Ovary (tissue), 9 donors: Measurements from ENCODE around the gene NCOA1. TPM values are rescaled to one million over a fixed set of nuclear protein-coding genes. Genes with fewer than 3 reads are reported as not detected.

ENCODE experiments used
- DNase-seq, 5 donors: peaks; one replicate each; pipeline ENCODE4 v3.0.0-alpha.2; 2019 to 2020
- H3K27ac ChIP-seq, 2 donors: fragments of 200-600 bp; one replicate each; pipeline versions ENCODE4 v1.5.1 to v1.8.0; 2019 to 2022
- H3K27me3 ChIP-seq: fragments of 200-600 bp; one replicate; pipeline ENCODE4 v1.8.0; 2022
- H3K36me3 ChIP-seq: fragments of 200-600 bp; sonication (generic); one replicate; pipeline ENCODE4 v1.5.1; 2019
- H3K4me1 ChIP-seq: one replicate; pipeline ENCODE4 v1.8.1; 2013; ENCODE audit warnings: mild to moderate bottlenecking, moderate library complexity; ENCODE audit not compliant: insufficient read depth
- H3K4me3 ChIP-seq: fragments of 200-600 bp; sonication (generic); one replicate; pipeline ENCODE4 v1.5.1; 2017
- H3K9me3 ChIP-seq, 2 donors: fragments of 200-600 bp in 1 of 2; sonication (generic) in 1 of 2; one replicate each; pipeline versions ENCODE4 v1.5.1 to v1.8.1; 2013 to 2019; ENCODE audit warnings: mild to moderate bottlenecking in 1 of 2, moderate library complexity in 1 of 2
- CTCF ChIP-seq, 3 donors: fragments of 450-650 bp in 2 of 3; fragments of 200-600 bp in 1 of 3; IDR thresholded peaks; one replicate each; pipeline versions ENCODE4 v1.5.1 to v1.8.0; 2016 to 2022; ENCODE audit warnings: antibody characterized with exemption in 3 of 3, mild to moderate bottlenecking in 1 of 3
- EP300 ChIP-seq: sonication (generic); formaldehyde crosslinking; IDR thresholded peaks from one replicate; pipeline ENCODE4 v1.6.1; 2017; ENCODE audit warnings: antibody characterized with exemption
- POLR2A ChIP-seq: fragments of 450-650 bp; IDR thresholded peaks from one replicate; pipeline ENCODE4 v1.6.1; 2017; ENCODE audit warnings: antibody characterized with exemption, mild to moderate bottlenecking, moderate library complexity
- WGBS, 3 donors: extraction: QIAGEN DNeasy Blood & Tissue Kit in 1 of 3; methylation state at CpG; one replicate each; pipeline versions ENCODE4 v1.1.5 to v1.1.7; 2013 to 2017; 5-methylcytosine and 5-hydroxymethylcytosine counted together
- intact Hi-C, 4 donors: fragments of 100-400 bp; cut with DNase I; formaldehyde crosslinking; loops; one replicate each; pipeline versions ENCODE4 v1.11.0 to v1.15.1; 2022 to 2023
- polyA plus RNA-seq, 2 donors: library from polyadenylated mRNA; stranded (reverse); fragments of 200-250 nt in 1 of 2; fragments of 350-450 nt in 1 of 2; fragmentation: Illumina TruSeq in 1 of 2; extraction: RNeasy Lipid Tissue Mini Kit (QIAGEN cat#74804) in 1 of 2; gene quantifications; one replicate each; pipeline ENCODE4 v1.2.3, GENCODE V29; 2013 to 2014
- total RNA-seq, 7 donors: library from RNA; depleted of rRNA in 2 of 7; stranded (reverse); fragments of >200 nt in 2 of 7; fragmentation: NEBNext Ultra II Directional in 3 of 7; extraction: Animal tissue kit (Norgen Biotek cat#: 25700) in 3 of 7; gene quantifications; one replicate each; pipeline versions ENCODE4 v1.1.0 to v1.2.4, GENCODE V29; 2016 to 2023
- donor health status: DM: no; HTN: no; CAD: no; lungs with moderate emphysema.
- donor health status: DM: no; HTN: no; CAD: no.
- donor health status: Bipolar disorder and iron deficiency.
- donor health status: DM: yes; HTN: yes; CAD: no.
- donor health status: DM: no; HTN: no; CAD: no.
- donor health status: DM: yes; HTN: yes; CAD: no.

The NCOA1 gene
- total and polyA plus RNA-seq, 9 donors: 20.2 to 69.0 (median 57.3) TPM

GRCh38 chr2:24457696-24458386 is 33.2 kb upstream of the NCOA1 start:
- H3K9me3 ChIP-seq: no peaks in the 10 kb centered on the region
- H3K4me3 ChIP-seq: no peak overlapping the region
- H3K4me1 ChIP-seq: no peaks in the 10 kb centered on the region
- H3K27ac ChIP-seq: no peak overlapping the region
- intact Hi-C loops: no loop called here
- no peaks in the 10 kb centered on the region for H3K27me3 ChIP-seq
- DNase-seq: no peak
- WGBS, 3 donors: 78 to 81% (median 78%) methylated on average over 5 of the region's 5 CpGs
- no peaks in the 10 kb centered on the region for H3K36me3 ChIP-seq
- TF ChIP-seq CTCF (IDR thresholded peaks at IDR 0.05) (no peak), EP300 (no peak), POLR2A (no peak)

- WGBS, 3 donors: 94 to 95% (median 94%) methylated on average over 5 of the region's 5 CpGs
- no peak for TF ChIP-seq POLR2A
These were observed 31.6 kb upstream of the NCOA1 start for GRCh38 chr2:24459224-24460161.

GRCh38 chr2:24461685-24462084 is 29.4 kb upstream of the NCOA1 start:
- no peak overlapping the region for H3K4me3 ChIP-seq
- 77 to 81% (median 78%) methylated on average over 2 of the region's 2 CpGs for WGBS, 3 donors

More at GRCh38 chr2:24459224-24460161, 31.6 kb upstream of the NCOA1 start:
- Histone ChIP-seq H3K9me3 (no peaks in the 10 kb centered on the region), H3K36me3 (no peaks in the 10 kb centered on the region), H3K4me3 (no peak overlapping the region), H3K27ac (no peak overlapping the region), H3K27me3 (no peaks in the 10 kb centered on the region), H3K4me1 (no peaks in the 10 kb centered on the region)
- intact Hi-C loops: no loop called here
- no peak for DNase-seq

GRCh38 chr2:24463271-24463670 is 27.8 kb upstream of the NCOA1 start:
- no peak overlapping the region for H3K4me3 ChIP-seq
- H3K4me1 ChIP-seq: no peaks in the 10 kb centered on the region
- DNase-seq: no peak
- H3K9me3 ChIP-seq: no peaks in the 10 kb centered on the region
- 89 to 93% (median 93%) methylated on average over 1 of the region's 1 CpG for WGBS, 3 donors
- no peak overlapping the region for H3K27ac ChIP-seq
- no peaks in the 10 kb centered on the region for H3K27me3 ChIP-seq
- intact Hi-C loops: no loop called here
- TF ChIP-seq CTCF (IDR thresholded peaks at IDR 0.05) (no peak), EP300 (no peak), POLR2A (no peak)
- H3K36me3 ChIP-seq: no peaks in the 10 kb centered on the region

More at GRCh38 chr2:24461685-24462084, 29.4 kb upstream of the NCOA1 start:
- TF ChIP-seq EP300 (no peak), CTCF (IDR thresholded peaks at IDR 0.05) (no peak), POLR2A (no peak)
- Histone ChIP-seq H3K27ac (no peak overlapping the region), H3K27me3 (no peaks in the 10 kb centered on the region), H3K36me3 (no peaks in the 10 kb centered on the region), H3K4me1 (no peaks in the 10 kb centered on the region), H3K9me3 (no peaks in the 10 kb centered on the region)
- no peak for DNase-seq
- intact Hi-C loops: no loop called here
